ENCODE data around the gene BCAT1. TPM values are rescaled to one million over a fixed set of nuclear protein-coding genes. Genes with fewer than 3 reads are reported as not detected.
A peak's percentile ranks its signal among the peaks of the same experiment; 100 is the strongest.

BCAT1 gene
- total and polyA plus RNA-seq, 9 of the 15 experiments (the other 6 are each of a cell fraction or from before 2014, with no cell fraction given): 38.5 to 157 (median 66.8) TPM

GRCh38 chr12:24854017-24854416 lies 94.9 kb downstream of the BCAT1 start:
- FAIRE-seq (no peak), DNase-seq (ENCODE audit: extremely low read depth in 1 of 4, low spot score in 3 of 4) (no peak), ATAC-seq (no peak)
- Histone ChIP-seq H3K4me2 (ENCODE audit: insufficient read depth, low read length) (no peak overlapping the region), H3K36me3 (ENCODE audit: control insufficient read depth, insufficient read depth, low read length) (peaks cover 29% of the 10 kb centered on the region; the same call in 2 of the 3 replicates), H2AFZ (ENCODE audit: low read depth, low read length) (no peak overlapping the region), H4K20me1 (replicated peaks; ENCODE audit: control insufficient read depth, insufficient read depth, low read length) (no peaks in the 10 kb centered on the region), H3K9me1 (ENCODE audit: control insufficient read depth, insufficient read depth, low read length) (no peaks in the 10 kb centered on the region), H3K79me2 (ENCODE audit: control insufficient read depth, insufficient read depth, low read length) (peaks cover 16% of the 10 kb centered on the region; the same call in 2 of the 3 replicates), H3K27ac (ENCODE audit: extremely low read depth, low read depth, low read length) (peak overlapping the region; percentile 20; the same call in 1 of the 3 replicates), H3K27me3 (ENCODE audit: control insufficient read depth in 2 of 2, insufficient read depth in 2 of 2, low read length in 2 of 2) (no peaks in the 10 kb centered on the region), H3K9me3 (replicated peaks; ENCODE audit: control insufficient read depth, insufficient read depth, low read depth, low read length) (no peaks in the 10 kb centered on the region), H3K4me3 (no peak overlapping the region), H3K4me1 (replicated peaks in 1 of 2; ENCODE audit: control insufficient read depth in 2 of 2, insufficient read depth in 2 of 2, low read length in 2 of 2) (peaks cover 0 to 5% of the 10 kb centered on the region in 2 experiments; a peak in 2 of 5 replicates), H3K9ac (ENCODE audit: insufficient read depth in 1 of 2, low read depth in 2 of 2, low read length in 2 of 2) (no peak overlapping the region)
- BruUV-seq (replicated peaks): no TSS peak
- TF ChIP-seq RCOR1 (IDR thresholded peaks at IDR 0.05; ENCODE audit: borderline replicate concordance in 1 of 2, low read depth in 2 of 2, low read length in 2 of 2): no peak
- TF ChIP-seq CTBP1 (IDR thresholded peaks at IDR 0.05; ENCODE audit: borderline replicate concordance): no peak
- TF ChIP-seq NFIX (CRISPR knock-in tag; IDR thresholded peaks at IDR 0.05; ENCODE audit: low read depth): no peak
- TF ChIP-seq, protein P1, sequence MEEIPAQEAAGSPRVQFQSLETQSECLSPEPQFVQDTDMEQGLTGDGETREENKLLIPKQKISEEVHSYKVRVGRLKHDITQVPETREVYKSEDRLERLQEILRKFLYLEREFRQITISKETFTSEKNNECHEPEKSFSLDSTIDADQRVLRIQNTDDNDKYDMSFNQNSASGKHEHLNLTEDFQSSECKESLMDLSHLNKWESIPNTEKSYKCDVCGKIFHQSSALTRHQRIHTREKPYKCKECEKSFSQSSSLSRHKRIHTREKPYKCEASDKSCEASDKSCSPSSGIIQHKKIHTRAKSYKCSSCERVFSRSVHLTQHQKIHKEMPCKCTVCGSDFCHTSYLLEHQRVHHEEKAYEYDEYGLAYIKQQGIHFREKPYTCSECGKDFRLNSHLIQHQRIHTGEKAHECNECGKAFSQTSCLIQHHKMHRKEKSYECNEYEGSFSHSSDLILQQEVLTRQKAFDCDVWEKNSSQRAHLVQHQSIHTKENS (CRISPR knock-in tag; IDR thresholded peaks at IDR 0.05): no peak
- TF ChIP-seq NFIC (IDR thresholded peaks at IDR 0.05): no peak
- TF ChIP-seq, protein P2, sequence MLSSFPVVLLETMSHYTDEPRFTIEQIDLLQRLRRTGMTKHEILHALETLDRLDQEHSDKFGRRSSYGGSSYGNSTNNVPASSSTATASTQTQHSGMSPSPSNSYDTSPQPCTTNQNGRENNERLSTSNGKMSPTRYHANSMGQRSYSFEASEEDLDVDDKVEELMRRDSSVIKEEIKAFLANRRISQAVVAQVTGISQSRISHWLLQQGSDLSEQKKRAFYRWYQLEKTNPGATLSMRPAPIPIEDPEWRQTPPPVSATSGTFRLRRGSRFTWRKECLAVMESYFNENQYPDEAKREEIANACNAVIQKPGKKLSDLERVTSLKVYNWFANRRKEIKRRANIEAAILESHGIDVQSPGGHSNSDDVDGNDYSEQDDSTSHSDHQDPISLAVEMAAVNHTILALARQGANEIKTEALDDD (IDR thresholded peaks at IDR 0.05): no peak
- no peak for TF ChIP-seq FOXA3 (CRISPR knock-in tag; conservative IDR thresholded peaks at IDR 0.05 in 1 of 2, IDR thresholded peaks at IDR 0.05 in 1 of 2)
- no peak for TF ChIP-seq TRIM28 (IDR thresholded peaks at IDR 0.05)
- no peak for TF ChIP-seq SMAD4 (CRISPR knock-in tag; conservative IDR thresholded peaks at IDR 0.05)
- TF ChIP-seq PPARD (CRISPR knock-in tag; IDR thresholded peaks at IDR 0.05): no peak
- no peak for TF ChIP-seq ZNF232 (CRISPR knock-in tag; IDR thresholded peaks at IDR 0.05)
- TF ChIP-seq ZNF197 (CRISPR knock-in tag; IDR thresholded peaks at IDR 0.05; ENCODE audit: low read depth): no peak
- 67% methylated on average over 1 of the region's 1 CpG for WGBS (ENCODE audit: insufficient coverage, low coverage, missing lambda C conversion rate)
- CTCF ChIA-PET (ENCODE audit: low intra/inter-chr PET ratio): no interaction called here
- intact Hi-C loops (cut with micrococcal nuclease): loop anchor here (5.0 kb wide), 1 partner anchor 98 kb away; no protein-coding TSS in a partner anchor
- in situ Hi-C loops (cut with MboI): no loop called here
- POLR2A ChIA-PET: interaction anchor here (1.0 to 1.6 kb wide), 3 partner anchors 8 to 28 kb away, joined by 3 to 4 read pairs (median 4); no protein-coding TSS in a partner anchor
